Esophagus (tissue), 2 donors: ENCODE measurements around the gene DMRT2. TPM values are rescaled to one million over a fixed set of nuclear protein-coding genes. Genes with fewer than 3 reads are reported as not detected.

ENCODE experiments used
- H3K27ac ChIP-seq, 2 donors: one replicate each; pipeline ENCODE4 v1.5.1; 2013; ENCODE audit warnings: low read depth in 2 of 2, mild to moderate bottlenecking in 2 of 2, inconsistent platforms in 1 of 2, low read length in 1 of 2, moderate library complexity in 1 of 2
- H3K27me3 ChIP-seq, 2 donors: one replicate each; pipeline ENCODE4 v1.6.1; 2013; ENCODE audit warnings: low read length in 2 of 2, control low read depth in 1 of 2, mild to moderate bottlenecking in 1 of 2; ENCODE audit not compliant: insufficient read depth in 2 of 2, control insufficient read depth in 1 of 2
- H3K36me3 ChIP-seq, 2 donors: one replicate each; pipeline ENCODE4 v1.6.1; 2013; ENCODE audit warnings: low read length in 1 of 2; ENCODE audit not compliant: control insufficient read depth in 2 of 2, insufficient read depth in 2 of 2
- H3K4me1 ChIP-seq, 2 donors: one replicate each; pipeline ENCODE4 v1.6.1; 2013; ENCODE audit warnings: low read length in 1 of 2; ENCODE audit not compliant: control insufficient read depth in 2 of 2, insufficient read depth in 2 of 2
- H3K4me3 ChIP-seq, 2 donors: one replicate each; pipeline ENCODE4 v1.5.1; 2013; ENCODE audit warnings: low read length in 2 of 2, mild to moderate bottlenecking in 2 of 2, low read depth in 1 of 2, moderate library complexity in 1 of 2
- H3K9me3 ChIP-seq, 2 donors: one replicate each; pipeline ENCODE4 v1.6.1; 2013; ENCODE audit warnings: mild to moderate bottlenecking in 2 of 2, low read depth in 1 of 2, low read length in 1 of 2, moderate library complexity in 1 of 2; ENCODE audit not compliant: control insufficient read depth in 2 of 2, insufficient read depth in 1 of 2
- WGBS, 2 donors: extraction: QIAGEN DNeasy Blood & Tissue Kit; methylation state at CpG; one replicate each; pipeline ENCODE4 v1.1.7; 2013; 5-methylcytosine and 5-hydroxymethylcytosine counted together
- polyA plus RNA-seq, 2 donors: library from polyadenylated mRNA; stranded (reverse); fragments of 200-250 nt; gene quantifications; one replicate each; pipeline ENCODE4 v1.2.3, GENCODE V29; 2013
- donor health status: healthy with polysubstance abuse.
- donor health status: Bipolar disorder and iron deficiency.

The DMRT2 gene
- polyA plus RNA-seq, 2 donors = 0.08 to 0.14 TPM

GRCh38 chr9:1014640-1015039 lies 35.5 kb upstream of the DMRT2 start:
- no peaks in the 10 kb centered on the region for H3K36me3 ChIP-seq
- H3K4me3 ChIP-seq = no peak overlapping the region
- H3K9me3 ChIP-seq = no peaks in the 10 kb centered on the region
- no peak overlapping the region for H3K27ac ChIP-seq
- WGBS, 2 donors = 89 to 90% methylated on average over 2 of the region's 2 CpGs
- no peaks in the 10 kb centered on the region for H3K4me1 ChIP-seq
- no peaks in the 10 kb centered on the region for H3K27me3 ChIP-seq

GRCh38 chr9:1018121-1018520 lies 32.0 kb upstream of the DMRT2 start:
- Histone ChIP-seq H3K27ac (no peak overlapping the region), H3K36me3 (no peaks in the 10 kb centered on the region), H3K4me1 (no peaks in the 10 kb centered on the region), H3K4me3 (no peak overlapping the region), H3K9me3 (no peaks in the 10 kb centered on the region), H3K27me3 (peaks cover 0 to 4% of the 10 kb centered on the region in 2 donors)
- WGBS, 2 donors = 17 to 20% methylated on average over 10 of the region's 10 CpGs

- no peaks in the 10 kb centered on the region for H3K9me3 ChIP-seq
- H3K36me3 ChIP-seq = no peaks in the 10 kb centered on the region
- peaks cover 0 to 4% of the 10 kb centered on the region in 2 donors for H3K4me1 ChIP-seq
- H3K4me3 ChIP-seq = no peak overlapping the region
- H3K27me3 ChIP-seq = peaks cover 0 to 4% of the 10 kb centered on the region in 2 donors
- WGBS, 2 donors = 60 to 95% methylated on average over 1 of the region's 1 CpG
- H3K27ac ChIP-seq = no peak overlapping the region
These were observed 26.0 kb upstream of the DMRT2 start for GRCh38 chr9:1024112-1024511.

GRCh38 chr9:1025131-1025530 lies 25.0 kb upstream of the DMRT2 start:
- 45 to 60% methylated on average over 8 of the region's 8 CpGs for WGBS, 2 donors
- Histone ChIP-seq H3K4me3 (no peak overlapping the region), H3K27ac (no peak overlapping the region), H3K27me3 (peaks cover 0 to 4% of the 10 kb centered on the region in 2 donors), H3K9me3 (no peaks in the 10 kb centered on the region), H3K4me1 (peaks cover 0 to 4% of the 10 kb centered on the region in 2 donors), H3K36me3 (no peaks in the 10 kb centered on the region)

- Histone ChIP-seq H3K9me3 (no peaks in the 10 kb centered on the region), H3K27ac (no peak overlapping the region), H3K27me3 (no peaks in the 10 kb centered on the region), H3K4me1 (peaks cover 0 to 4% of the 10 kb centered on the region in 2 donors), H3K4me3 (no peak overlapping the region), H3K36me3 (no peaks in the 10 kb centered on the region)
These were observed 23.9 kb upstream of the DMRT2 start for GRCh38 chr9:1026219-1026618.

- Histone ChIP-seq H3K4me1 (peaks cover 0 to 4% of the 10 kb centered on the region in 2 donors), H3K9me3 (no peaks in the 10 kb centered on the region), H3K36me3 (no peaks in the 10 kb centered on the region), H3K27ac (no peak overlapping the region), H3K4me3 (no peak overlapping the region), H3K27me3 (peaks cover 0 to 3% of the 10 kb centered on the region in 2 donors)
- 64 to 67% methylated on average over 8 of the region's 8 CpGs for WGBS, 2 donors
These were observed 21.5 kb upstream of the DMRT2 start for GRCh38 chr9:1028501-1029190.

- no peak overlapping the region for H3K27ac ChIP-seq
- no peak overlapping the region for H3K4me3 ChIP-seq
- peaks cover 0 to 3% of the 10 kb centered on the region in 2 donors for H3K27me3 ChIP-seq
- no peaks in the 10 kb centered on the region for H3K4me1 ChIP-seq
- 59 to 62% methylated on average over 14 of the region's 14 CpGs for WGBS, 2 donors
- no peaks in the 10 kb centered on the region for H3K36me3 ChIP-seq
- H3K9me3 ChIP-seq = no peaks in the 10 kb centered on the region
These were observed 18.1 kb upstream of the DMRT2 start for GRCh38 chr9:1031951-1032601.

- no peak overlapping the region for H3K27ac ChIP-seq
- H3K27me3 ChIP-seq = peaks cover 0 to 3% of the 10 kb centered on the region in 2 donors
- H3K36me3 ChIP-seq = no peaks in the 10 kb centered on the region
- no peaks in the 10 kb centered on the region for H3K9me3 ChIP-seq
- H3K4me1 ChIP-seq = no peaks in the 10 kb centered on the region
- H3K4me3 ChIP-seq = no peak overlapping the region
- 16 to 18% methylated on average over 3 of the region's 3 CpGs for WGBS, 2 donors
These were observed 15.9 kb upstream of the DMRT2 start for GRCh38 chr9:1034271-1034670.

- H3K9me3 ChIP-seq = peaks cover 2 to 3% of the 10 kb centered on the region in 2 donors
- WGBS, 2 donors = 56 to 63% methylated on average over 4 of the region's 4 CpGs
- no peaks in the 10 kb centered on the region for H3K36me3 ChIP-seq
- H3K4me3 ChIP-seq = no peak overlapping the region
- H3K27me3 ChIP-seq = peaks cover 3 to 22% of the 10 kb centered on the region in 2 donors
- peaks cover 0 to 4% of the 10 kb centered on the region in 2 donors for H3K4me1 ChIP-seq
- no peak overlapping the region for H3K27ac ChIP-seq
These were observed 10.6 kb upstream of the DMRT2 start for GRCh38 chr9:1039589-1039988.

GRCh38 chr9:1042466-1042865 lies 7.7 kb upstream of the DMRT2 start:
- Histone ChIP-seq H3K4me3 (no peak overlapping the region), H3K9me3 (peaks cover 2 to 7% of the 10 kb centered on the region in 2 donors), H3K36me3 (no peaks in the 10 kb centered on the region), H3K27me3 (peaks cover 3 to 25% of the 10 kb centered on the region in 2 donors), H3K4me1 (peaks cover 0 to 4% of the 10 kb centered on the region in 2 donors), H3K27ac (no peak overlapping the region)
- 6 to 9% methylated on average over 41 to 45 of the region's 45 CpGs for WGBS, 2 donors
